PC-9 (cell line): ENCODE measurements around the gene PLCG2. TPM values are rescaled to one million over a fixed set of nuclear protein-coding genes. Genes with fewer than 3 reads are reported as not detected.

Experiments used
- BruUV-seq: library from RNA; stranded (reverse); fragments of 400-500 nt; replicated peaks from 2 replicates; lab custom pipeline; 2021; lab: Mats Ljungman, UMichigan
- CTCF ChIA-PET: fragments of 300-600 bp; sonication (Branson Sonifier 250); formaldehyde crosslinking; loops from one replicate; lab custom pipeline; 2022; ENCODE audit warnings: antibody characterized with exemption; lab: Charles Lee
- POLR2A ChIA-PET: fragments of 300-600 bp; sonication (Branson Sonifier 250); formaldehyde crosslinking; loops from one replicate; lab custom pipeline; 2022; ENCODE audit warnings: antibody characterized with exemption; ENCODE audit not compliant: unreplicated experiment; lab: Charles Lee
- DNase-seq, 2 experiments: peaks; one replicate each; pipeline versions ENCODE4 v3.0.0 to v3.0.0-alpha.2; 2015 to 2022; ENCODE audit warnings: mixed read lengths in 1 of 2
- H2AFZ ChIP-seq: fragments of 200-600 bp; sonication (generic); 2 replicates; pipeline ENCODE4 v1.8.1; 2017; ENCODE audit warnings: antibody characterized with exemption
- H3F3A ChIP-seq: fragments of 200-600 bp; sonication (generic); 2 replicates; pipeline ENCODE4 v1.8.1; 2017; ENCODE audit warnings: antibody characterized with exemption, mild to moderate bottlenecking, low read depth; ENCODE audit not compliant: insufficient read depth
- H3K27ac ChIP-seq: fragments of 200-600 bp; sonication (generic); 2 replicates; pipeline ENCODE4 v1.6.1; 2016; ENCODE audit warnings: mixed run types
- H3K27me3 ChIP-seq: fragments of 200-600 bp; sonication (generic); 2 replicates; pipeline ENCODE4 v1.6.1; 2016; ENCODE audit warnings: low read depth, mixed run types; ENCODE audit not compliant: insufficient read depth
- H3K36me3 ChIP-seq: fragments of 200-600 bp; sonication (generic); 2 replicates; pipeline ENCODE4 v1.6.1; 2016; ENCODE audit warnings: low read depth, mixed run types
- H3K4me1 ChIP-seq: fragments of 200-600 bp; sonication (generic); replicated peaks from 2 replicates; pipeline ENCODE4 v1.6.1; 2016; ENCODE audit warnings: mixed run types; ENCODE audit not compliant: insufficient read depth
- H3K4me2 ChIP-seq: fragments of 200-600 bp; sonication (generic); 2 replicates; pipeline ENCODE4 v1.6.1; 2017; ENCODE audit warnings: mixed run types
- H3K4me3 ChIP-seq: fragments of 200-600 bp; sonication (generic); 2 replicates; pipeline ENCODE4 v1.6.1; 2016; ENCODE audit warnings: mixed run types
- H3K79me2 ChIP-seq: fragments of 200-600 bp; sonication (generic); 2 replicates; pipeline ENCODE4 v1.6.1; 2017; ENCODE audit warnings: low read depth, mixed run types
- H3K9me2 ChIP-seq: fragments of 200-600 bp; sonication (generic); 2 replicates; pipeline ENCODE4 v1.8.1; 2017; ENCODE audit warnings: mild to moderate bottlenecking; ENCODE audit not compliant: insufficient read depth
- H3K9me3 ChIP-seq: fragments of 200-600 bp; sonication (generic); 2 replicates; pipeline ENCODE4 v1.8.1; 2016; ENCODE audit warnings: low read depth; ENCODE audit not compliant: insufficient read depth
- H4K20me1 ChIP-seq: fragments of 200-600 bp; sonication (generic); 2 replicates; pipeline ENCODE4 v1.8.1; 2017; ENCODE audit not compliant: insufficient read depth
- CTCF ChIP-seq: fragments of 200-600 bp; sonication (generic); conservative IDR thresholded peaks from 2 replicates; pipeline ENCODE4 v1.6.1; 2017; ENCODE audit warnings: mixed run types, antibody characterized with exemption, mild to moderate bottlenecking, moderate library complexity
- EZH2 ChIP-seq: fragments of 200-600 bp; sonication (generic); IDR thresholded peaks from 2 replicates; pipeline ENCODE4 v1.8.0; 2017; ENCODE audit warnings: antibody characterized with exemption, low read depth
- intact Hi-C: fragments of 100-400 bp; cut with micrococcal nuclease; formaldehyde crosslinking; loops from one replicate; pipeline ENCODE4 v1.10.0; 2022; ENCODE audit not compliant: unreplicated experiment
- total RNA-seq: library from RNA; stranded (reverse); gene quantifications from 2 replicates; pipeline ENCODE4 v1.2.3, GENCODE V29; 2021

PLCG2 gene
- total RNA-seq, 1 experiment from 2014 or later = 10.8 TPM

GRCh38 chr16:81746566-81746965 is 32.5 kb upstream of the PLCG2 start:
- no peaks in the 10 kb centered on the region for H3K36me3 ChIP-seq
- no peaks in the 10 kb centered on the region for H3K27me3 ChIP-seq
- no peaks in the 10 kb centered on the region for H3K9me2 ChIP-seq
- H3K79me2 ChIP-seq = no peaks in the 10 kb centered on the region
- ChIA-PET POLR2A (no interaction called here), CTCF (no interaction called here)
- H3K4me1 ChIP-seq = peaks cover 5% of the 10 kb centered on the region; the same call in 1 of the 2 replicates
- H3K4me3 ChIP-seq = peak overlapping the region; percentile 77
- BruUV-seq = no TSS peak
- H3K27ac ChIP-seq = no peak overlapping the region
- no peak for TF ChIP-seq EZH2
- H3F3A ChIP-seq = no peaks in the 10 kb centered on the region
- peak overlapping the region; percentile 96 for H3K4me2 ChIP-seq
- DNase-seq = no peak
- intact Hi-C loops = no loop called here
- H2AFZ ChIP-seq = peak overlapping the region; percentile 98
- no peaks in the 10 kb centered on the region for H3K9me3 ChIP-seq
- no peaks in the 10 kb centered on the region for H4K20me1 ChIP-seq

GRCh38 chr16:81748476-81749198 is 30.5 kb upstream of the PLCG2 start:
- H4K20me1 ChIP-seq = no peaks in the 10 kb centered on the region
- ChIA-PET CTCF (interaction anchor here (0.6 kb wide), 1 partner anchor 434 kb away, joined by 7 read pairs; the partner anchor contains the start of gene GAN), POLR2A (interaction anchor here (0.7 kb wide), 2 partner anchors 9 to 13 kb away, joined by 3 to 4 read pairs; no protein-coding TSS in a partner anchor)
- TF ChIP-seq EZH2 (no peak), CTCF (no peak)
- H3K4me1 ChIP-seq = peaks cover 5% of the 10 kb centered on the region; the same call in 1 of the 2 replicates
- no peak overlapping the region for H3K4me2 ChIP-seq
- BruUV-seq = no TSS peak
- H3K9me3 ChIP-seq = no peaks in the 10 kb centered on the region
- intact Hi-C loops = no loop called here
- no peak overlapping the region for H3K27ac ChIP-seq
- H3K27me3 ChIP-seq = no peaks in the 10 kb centered on the region
- H3K4me3 ChIP-seq = no peak overlapping the region
- no peak overlapping the region for H2AFZ ChIP-seq
- H3K9me2 ChIP-seq = no peaks in the 10 kb centered on the region
- H3F3A ChIP-seq = no peaks in the 10 kb centered on the region
- no peak for DNase-seq
- H3K36me3 ChIP-seq = no peaks in the 10 kb centered on the region
- H3K79me2 ChIP-seq = no peaks in the 10 kb centered on the region

GRCh38 chr16:81752225-81752875 is 26.7 kb upstream of the PLCG2 start:
- Histone ChIP-seq H3K4me1 (no peaks in the 10 kb centered on the region), H3K27ac (no peak overlapping the region), H3K4me2 (no peak overlapping the region), H3K36me3 (no peaks in the 10 kb centered on the region), H3F3A (no peaks in the 10 kb centered on the region), H3K9me2 (no peaks in the 10 kb centered on the region), H3K9me3 (no peaks in the 10 kb centered on the region), H4K20me1 (no peaks in the 10 kb centered on the region), H3K27me3 (no peaks in the 10 kb centered on the region), H3K79me2 (no peaks in the 10 kb centered on the region), H3K4me3 (no peak overlapping the region), H2AFZ (no peak overlapping the region)
- CTCF ChIA-PET = interaction anchor here (0.7 kb wide), 1 partner anchor 124 kb away, joined by 4 read pairs; no protein-coding TSS in a partner anchor
- no peak for TF ChIP-seq EZH2
- TF ChIP-seq CTCF = no peak
- intact Hi-C loops = no loop called here
- POLR2A ChIA-PET = no interaction called here
- no TSS peak for BruUV-seq
- peak in 1 of 2 experiments; percentile 29 for DNase-seq
